GM21786 (cell line): ENCODE measurements around the gene TIAL1.
"Not testable (repeated sequence)": the region's sequence is repeated elsewhere in the genome, so short reads cannot be mapped to it uniquely, and the experiment has no call there.

Source experiments
- ATAC-seq: cut with Tn5 transposase; IDR thresholded peaks from one replicate; pipeline ENCODE4 v1.9.1; 2021; ENCODE audit not compliant: unreplicated experiment

Gene TIAL1, protein sequence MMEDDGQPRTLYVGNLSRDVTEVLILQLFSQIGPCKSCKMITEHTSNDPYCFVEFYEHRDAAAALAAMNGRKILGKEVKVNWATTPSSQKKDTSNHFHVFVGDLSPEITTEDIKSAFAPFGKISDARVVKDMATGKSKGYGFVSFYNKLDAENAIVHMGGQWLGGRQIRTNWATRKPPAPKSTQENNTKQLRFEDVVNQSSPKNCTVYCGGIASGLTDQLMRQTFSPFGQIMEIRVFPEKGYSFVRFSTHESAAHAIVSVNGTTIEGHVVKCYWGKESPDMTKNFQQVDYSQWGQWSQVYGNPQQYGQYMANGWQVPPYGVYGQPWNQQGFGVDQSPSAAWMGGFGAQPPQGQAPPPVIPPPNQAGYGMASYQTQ

DNA sequence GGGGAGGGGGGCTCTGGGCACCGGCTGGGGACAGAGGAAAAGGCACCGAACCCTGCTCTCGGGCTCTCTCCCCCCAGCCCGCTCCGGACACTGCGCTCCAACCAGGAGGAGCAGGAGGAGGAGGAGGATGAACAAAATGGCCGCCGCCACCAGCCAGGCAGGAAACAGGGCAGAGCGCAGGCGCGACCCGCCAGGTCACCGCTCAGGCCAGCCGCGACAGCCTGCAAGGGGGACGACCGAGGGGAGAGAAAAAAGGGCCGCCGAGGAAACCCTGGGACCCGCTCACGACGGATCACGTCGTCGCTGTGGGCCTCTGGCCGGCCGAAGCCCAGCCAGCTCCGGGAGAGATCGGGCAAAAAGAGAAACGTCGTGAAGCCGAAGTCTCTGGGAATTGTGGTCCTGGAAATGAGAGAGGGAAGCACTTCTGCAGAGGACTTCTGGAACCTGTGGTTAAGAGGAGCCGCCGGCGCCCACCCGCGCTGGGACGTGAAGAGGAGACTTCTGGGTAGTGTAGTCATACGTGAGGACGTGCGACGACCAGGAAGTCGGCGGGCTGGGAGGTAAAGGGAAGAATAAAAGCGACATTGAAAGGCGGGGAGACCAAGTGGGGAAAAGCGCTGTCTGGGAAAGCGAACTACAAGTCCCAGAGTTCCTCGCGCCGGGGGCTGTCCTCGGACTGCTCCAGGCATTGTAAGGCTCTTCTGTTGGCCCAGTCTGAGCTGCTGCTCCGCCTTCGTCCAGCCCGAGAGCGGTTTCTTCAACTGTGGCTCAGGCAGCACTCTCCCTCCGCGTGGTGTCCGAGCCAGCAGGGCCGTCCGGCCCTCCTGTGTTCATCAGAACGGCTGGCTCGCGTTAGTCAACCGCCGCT lies at the start of gene TIAL1:
Gene TIAL1, minus strand, starts transcription at position 428 of the 868 bp plus-strand sequence. CDS start 499 bp downstream, outside the sequence.
- peak; percentile 84 for ATAC-seq

DNA sequence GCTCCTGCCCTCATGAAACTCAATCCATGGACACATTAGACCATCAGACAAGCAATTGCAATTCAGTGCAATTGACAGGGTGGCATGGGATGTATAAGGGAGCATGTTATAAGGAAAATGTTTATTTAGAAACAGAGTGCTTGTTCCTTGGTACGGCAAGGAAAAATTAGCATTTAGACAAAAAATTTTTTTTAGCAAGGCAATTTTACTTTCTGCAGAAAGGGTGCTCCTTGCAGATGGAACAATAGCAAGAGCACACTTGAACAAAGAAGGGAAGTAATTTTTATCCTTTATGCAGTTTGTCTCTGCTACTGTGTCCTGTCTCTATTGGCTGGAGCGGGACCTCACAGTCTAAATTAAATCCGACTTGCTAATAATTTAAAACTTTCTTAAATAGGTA lies 48.2 kb upstream of the TIAL1 start:
- no peak for ATAC-seq

DNA sequence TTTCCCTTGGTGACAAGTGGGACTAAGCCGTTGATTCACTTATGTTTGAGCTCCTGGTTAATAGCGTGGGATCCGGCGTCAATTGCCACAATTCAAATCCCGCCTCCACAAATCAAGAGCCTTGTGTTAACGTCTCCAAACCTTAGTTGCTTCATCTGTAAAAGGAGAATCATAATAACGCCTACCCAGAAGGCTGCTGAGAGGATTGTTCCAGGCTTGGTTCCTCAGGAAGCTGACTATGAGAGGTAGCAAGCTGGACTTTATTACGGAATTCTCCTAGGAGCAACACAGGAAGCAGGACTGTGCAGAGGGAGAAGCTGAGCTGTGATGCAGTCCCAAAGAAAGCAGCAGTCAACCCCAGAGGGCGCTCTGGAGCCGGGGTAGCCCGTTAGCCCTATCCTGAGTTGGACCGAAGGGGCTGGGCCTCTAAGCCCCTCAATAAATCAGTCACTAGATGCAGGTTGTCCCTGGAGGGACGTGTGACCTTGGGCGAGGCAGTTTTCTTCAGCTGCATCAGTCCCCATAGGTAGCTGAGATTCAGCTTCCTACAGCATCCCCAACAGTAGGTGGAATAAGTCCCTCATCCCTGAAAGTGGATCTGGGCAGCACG lies 47.5 kb upstream of the TIAL1 start:
- ATAC-seq, result no peak

DNA sequence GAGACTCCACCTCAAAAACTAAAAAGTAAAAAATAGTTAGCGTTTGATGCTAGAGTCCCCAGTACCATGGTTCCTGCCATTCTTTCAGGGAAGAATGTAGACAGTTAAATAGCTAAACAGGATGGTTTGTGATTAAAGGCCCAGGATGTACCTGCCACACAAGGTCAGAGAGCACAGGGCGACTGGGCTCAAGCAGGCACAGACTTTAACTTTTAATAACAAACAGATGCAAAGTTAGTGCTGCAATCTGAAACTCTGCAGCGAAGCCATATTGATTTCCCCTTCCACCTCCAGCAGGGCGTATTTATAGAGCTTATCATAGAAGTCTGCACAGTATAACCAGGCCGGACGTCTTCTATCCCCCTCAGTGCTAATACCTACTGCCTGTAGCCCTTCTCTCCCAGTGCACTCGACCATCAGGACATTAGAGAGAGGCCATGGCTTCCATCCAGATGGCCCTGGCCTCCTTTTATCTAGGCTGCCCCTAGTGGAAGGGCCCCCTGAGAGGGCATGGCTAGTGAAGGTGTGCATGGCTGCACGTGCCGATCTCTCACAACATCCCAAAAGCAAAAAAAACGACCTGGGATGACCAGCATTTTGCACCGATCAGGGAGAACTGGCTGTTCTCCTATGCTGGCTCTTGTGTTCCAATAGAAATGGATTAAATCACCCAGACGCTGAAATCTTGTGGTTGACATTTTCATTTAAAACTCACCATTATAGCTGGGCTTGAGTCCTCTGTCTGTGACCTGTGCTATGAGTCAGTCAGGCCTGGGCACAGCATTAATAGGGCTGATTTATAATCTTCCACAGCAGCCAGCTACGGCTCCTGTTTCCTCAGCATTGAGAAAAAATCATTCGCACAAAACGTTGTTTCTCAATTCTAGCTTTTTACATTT lies 46.8 kb upstream of the TIAL1 start:
- ATAC-seq, result no peak

DNA sequence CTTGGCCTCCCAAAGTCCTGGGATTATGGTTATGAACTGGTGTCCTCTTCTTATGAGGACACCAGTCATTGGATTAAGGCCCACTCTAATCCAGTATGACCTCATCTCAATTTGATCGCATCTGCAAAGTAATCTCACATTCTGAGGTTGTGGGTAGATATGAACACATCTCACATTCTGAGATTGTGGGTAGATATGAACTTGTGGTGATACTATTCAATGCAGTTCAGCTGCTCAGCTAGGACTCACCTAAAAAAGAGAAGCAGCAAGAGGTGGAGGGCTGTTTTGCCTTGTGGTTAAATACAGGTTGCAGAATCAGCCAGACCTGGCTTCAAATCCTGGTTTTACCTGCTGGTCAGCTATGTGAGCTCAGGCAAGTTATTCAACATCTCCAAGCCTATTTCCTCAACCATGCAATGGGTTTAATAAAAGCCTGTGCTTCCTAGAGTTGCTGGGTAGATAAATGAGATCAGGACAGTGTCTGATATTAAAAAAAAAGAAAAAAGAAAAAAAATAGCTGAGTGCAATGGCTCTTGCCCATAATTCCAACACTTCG lies 45.9 kb upstream of the TIAL1 start:
- no peak for ATAC-seq

DNA sequence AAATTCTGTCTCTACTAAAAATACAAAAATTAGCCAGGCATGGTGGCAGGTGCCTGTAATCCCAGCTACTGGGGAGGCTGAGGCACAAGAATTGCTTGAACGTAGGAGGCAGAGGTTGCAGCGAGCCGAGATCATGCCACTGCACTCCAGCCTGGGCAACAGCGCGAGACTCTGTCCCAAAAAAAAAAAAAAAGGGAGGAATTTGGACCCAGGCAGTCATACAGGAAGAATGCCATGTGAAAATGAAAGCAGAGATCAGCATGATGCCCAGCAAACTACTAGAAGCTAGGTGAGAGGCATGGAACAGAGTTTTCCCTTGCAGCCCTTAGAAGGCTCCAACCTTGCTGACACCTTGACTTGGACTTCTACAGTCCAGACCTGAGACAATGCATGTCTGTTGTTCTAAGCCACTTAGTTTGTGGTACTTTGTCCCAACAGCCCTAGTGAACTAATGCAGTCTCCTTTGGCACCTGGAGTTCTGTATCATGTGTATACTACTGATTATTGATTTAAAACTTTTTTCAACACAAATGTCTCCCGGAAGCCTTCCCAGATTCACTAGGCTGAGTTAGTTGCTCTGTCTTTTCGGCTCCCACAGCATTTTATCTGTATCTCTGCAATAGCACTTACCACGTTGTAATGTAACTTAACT lies 44.2 kb upstream of the TIAL1 start:
- ATAC-seq, result no peak

DNA sequence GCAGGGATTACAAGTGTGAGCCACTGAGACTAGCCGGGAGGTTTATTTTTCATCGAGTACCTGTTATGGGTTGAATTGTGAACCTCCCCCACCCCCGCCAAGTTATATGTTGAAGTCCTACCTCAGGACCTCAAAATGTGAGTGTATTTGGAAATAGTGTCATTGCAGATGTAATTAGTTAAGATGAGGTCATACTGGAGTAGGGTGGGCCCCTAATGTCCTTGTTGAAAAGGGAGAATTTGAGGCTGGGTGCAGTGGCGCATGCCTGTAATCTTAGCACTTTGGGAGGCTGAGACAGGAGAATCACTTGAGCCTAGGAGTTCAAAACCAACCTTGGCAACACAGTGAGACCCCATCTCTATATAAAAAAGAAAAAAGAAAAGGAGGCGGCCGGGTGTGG lies 43.6 kb upstream of the TIAL1 start:
- no peak for ATAC-seq

DNA sequence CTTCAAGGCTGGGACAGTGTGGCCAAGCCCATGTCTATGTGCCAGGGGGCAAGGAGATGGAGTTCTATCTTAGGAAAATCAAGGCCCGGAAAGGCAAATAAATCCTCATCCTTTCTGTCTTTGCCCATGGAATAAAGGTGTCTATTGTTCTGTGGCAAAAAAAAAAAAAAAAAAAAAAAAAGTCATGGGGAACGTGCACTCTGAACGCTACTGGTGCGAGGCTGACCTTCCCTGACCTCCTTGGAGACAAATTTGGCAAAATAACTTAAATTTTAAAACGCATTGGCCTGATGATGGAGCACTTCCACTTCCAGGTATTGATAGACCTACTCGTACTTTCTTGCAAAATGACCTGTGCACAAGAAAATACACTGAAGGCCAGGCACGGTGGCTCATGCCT lies 42.2 kb upstream of the TIAL1 start:
- ATAC-seq, result no peak

DNA sequence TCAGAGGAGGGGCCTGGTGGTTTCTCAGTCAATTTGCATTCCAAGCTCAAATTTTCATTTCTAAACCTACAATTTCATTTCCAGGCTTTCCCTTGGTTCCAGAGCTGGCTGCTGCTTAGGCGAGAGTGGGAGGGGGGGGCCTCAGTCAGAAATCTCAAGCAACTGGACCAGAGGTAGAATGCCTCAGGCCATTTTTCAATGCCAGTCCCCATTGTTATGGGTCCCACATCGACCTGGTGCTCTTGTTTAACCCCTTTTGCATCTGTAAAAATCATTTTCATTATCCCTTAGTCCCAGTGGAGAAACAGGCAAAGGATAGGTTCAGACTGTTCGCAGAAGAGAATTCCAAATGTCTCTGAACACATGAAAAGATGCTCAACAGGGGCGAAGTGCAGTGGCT lies 40.9 kb upstream of the TIAL1 start:
- no peak for ATAC-seq

DNA sequence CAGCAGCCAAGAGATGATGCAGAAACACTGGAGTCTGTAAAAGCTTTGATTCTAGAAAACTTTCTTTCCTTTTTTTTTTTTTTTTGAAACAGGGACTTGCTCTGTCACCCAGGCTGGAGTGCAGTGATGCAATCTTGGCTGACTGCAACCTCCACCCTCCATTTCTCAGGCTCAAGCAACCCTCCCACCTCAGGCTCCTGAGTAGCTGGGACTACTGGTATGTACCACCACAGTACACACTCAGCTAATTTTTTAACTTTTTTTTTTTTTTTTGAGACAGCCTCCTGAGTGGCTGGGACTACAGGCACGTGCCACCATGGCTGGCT lies 37.4 kb upstream of the TIAL1 start:
- ATAC-seq, result no peak

DNA sequence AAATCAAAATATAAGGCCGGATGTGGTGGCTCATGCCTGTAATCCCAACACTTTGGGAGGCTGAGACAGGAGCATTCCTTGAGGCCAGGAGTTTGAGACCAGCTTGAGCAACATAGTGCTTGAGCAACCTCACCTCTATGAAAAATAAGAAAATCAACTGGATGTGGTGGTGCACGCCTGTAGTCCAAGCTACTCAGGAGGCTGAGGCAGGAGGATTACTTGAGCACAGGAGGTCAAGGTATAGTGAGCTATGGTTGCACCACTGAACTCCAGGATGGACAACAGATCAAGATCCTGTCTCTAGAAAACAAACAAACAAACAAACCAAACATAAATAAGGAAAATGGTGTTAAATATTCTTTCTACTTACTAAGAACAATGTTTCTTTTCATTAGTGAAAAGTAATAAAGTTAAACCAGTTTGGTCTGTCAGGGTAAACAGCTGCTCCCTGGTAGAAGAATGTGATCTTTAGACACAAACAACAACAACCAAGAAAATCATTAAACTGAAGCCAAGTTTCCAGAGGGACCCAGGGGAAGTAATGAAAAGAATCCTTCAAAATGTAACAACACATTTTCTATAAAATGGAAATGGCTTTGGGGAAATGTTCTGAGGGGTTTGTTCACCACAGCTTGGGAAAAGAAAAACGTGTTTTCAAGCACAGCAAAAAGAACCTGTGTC lies 36.9 kb upstream of the TIAL1 start:
- ATAC-seq, result no peak

DNA sequence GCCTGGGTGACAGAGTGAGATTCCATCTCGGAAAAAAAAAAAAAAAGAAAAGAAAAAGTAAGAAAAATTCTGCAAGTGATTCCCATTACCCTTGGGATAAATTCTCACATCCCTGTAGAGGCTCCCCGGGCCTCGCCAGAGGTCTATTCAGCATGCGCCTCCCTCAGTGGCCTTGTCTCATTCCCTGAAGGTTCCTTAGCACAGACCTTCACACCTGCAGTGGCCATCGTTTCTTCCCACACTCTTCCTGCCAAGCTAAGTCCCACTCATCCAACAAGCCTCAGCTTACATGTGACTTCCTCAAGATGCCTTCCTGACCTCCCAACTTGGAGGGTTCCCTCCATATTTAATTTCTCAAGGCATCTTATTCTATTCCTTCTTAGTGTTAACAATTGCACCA lies 33.5 kb upstream of the TIAL1 start:
- ATAC-seq, result no peak

DNA sequence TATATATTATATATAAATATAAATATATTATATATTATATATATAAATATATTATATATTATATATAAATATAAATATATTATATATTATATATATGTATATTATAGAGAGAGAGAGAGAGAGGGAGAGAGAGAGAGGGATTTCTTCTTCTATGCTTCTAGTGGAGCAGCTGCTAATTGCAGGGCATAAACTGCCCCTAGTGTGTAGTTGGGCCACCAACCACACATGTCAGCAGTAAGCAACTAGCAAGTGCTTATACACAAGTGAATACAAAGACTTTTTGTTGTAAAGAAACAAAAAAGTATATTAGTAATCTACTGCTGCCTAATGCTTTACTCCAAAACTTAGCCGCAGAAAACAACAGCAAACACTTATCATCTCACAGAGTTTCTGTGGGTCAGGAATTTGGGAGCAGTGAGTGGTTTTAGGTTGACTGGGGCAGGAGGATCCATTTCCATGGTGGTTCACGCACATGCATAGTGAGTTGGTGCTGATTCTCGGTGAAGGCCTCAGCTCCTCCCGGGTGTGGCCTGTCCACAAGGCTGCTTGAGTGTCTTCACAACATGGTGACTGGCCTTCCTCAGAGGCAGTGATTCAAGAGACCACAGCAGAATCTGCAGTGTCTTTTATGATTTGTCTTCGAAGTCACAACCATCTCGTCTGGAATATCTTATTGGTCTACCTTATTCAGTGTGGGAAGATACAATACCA lies 29.0 kb upstream of the TIAL1 start:
- ATAC-seq, result no peak

DNA sequence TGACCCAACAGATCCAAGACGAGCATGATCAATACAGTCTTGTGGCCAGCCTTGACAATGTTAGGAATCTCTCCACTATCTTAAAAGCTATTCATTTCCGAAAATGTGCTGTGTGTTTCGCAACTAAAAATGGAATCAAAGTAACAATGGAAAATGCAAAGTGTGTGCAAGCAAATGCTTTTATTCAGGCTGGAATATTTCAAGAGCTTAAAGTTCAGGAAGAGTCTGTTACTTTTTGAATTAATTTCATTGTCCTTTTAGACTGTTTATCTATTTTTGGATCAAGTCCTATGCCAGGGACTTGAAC lies 24.3 kb upstream of the TIAL1 start:
- no peak for ATAC-seq

DNA sequence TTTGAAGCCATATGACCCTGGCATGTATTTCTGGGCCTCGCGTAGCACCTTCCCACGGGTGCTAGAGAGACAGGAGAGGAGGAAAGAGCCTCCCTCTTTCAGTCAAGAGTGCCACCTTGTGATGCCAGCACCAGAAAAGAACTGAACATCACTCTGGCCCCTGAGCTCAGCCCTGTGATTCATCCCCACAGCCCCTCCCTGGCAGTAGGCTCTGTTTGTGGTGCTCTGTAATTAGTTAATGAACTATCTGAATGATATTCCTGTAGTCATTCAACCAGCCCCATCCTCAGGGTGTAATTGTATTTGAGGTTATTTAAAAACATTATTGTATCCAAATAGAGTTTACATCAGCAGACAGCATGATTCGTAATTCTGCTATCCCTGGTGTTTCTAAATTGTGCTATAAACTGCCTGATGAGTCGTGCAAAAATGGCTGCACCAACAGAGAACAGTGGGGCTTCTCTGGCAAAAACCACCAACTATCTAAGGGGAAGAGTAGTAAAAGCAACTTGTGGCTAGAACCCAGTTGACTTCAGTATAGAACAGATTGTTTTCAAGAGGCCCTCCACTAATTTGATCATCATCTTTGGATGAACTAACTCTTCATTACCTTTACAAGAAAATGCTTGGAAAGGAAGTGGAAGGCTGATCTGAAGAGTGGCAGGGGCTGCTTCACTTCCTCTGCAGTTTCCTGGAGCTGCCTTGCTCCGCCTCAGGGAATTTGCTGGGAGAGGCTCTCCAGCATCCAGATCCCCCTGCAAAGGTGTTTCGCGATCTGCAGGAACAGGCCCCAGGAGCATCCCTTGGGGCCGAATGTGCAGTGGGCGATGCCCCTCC lies 23.7 kb upstream of the TIAL1 start:
- ATAC-seq, result no peak

DNA sequence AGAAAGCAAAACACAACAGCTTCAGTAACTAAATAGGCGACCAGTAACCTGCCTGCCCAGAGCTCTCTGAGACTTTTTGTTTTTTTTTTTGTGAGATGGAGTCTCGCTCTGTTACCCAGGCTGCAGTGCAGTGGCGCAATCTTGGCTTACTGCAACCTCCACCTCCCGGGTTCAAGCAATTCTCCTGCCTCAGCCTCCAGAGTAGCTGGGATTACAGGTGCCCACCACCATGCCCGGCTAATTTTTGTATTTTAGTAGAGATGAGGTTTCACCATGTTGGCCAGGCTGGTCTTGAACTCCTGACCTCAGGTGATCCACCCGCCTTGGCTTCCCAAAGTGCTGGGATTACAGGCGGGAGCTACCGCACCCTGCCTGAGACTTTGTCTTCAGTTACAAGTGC lies 23.0 kb upstream of the TIAL1 start:
- not testable (repeated sequence) for ATAC-seq

DNA sequence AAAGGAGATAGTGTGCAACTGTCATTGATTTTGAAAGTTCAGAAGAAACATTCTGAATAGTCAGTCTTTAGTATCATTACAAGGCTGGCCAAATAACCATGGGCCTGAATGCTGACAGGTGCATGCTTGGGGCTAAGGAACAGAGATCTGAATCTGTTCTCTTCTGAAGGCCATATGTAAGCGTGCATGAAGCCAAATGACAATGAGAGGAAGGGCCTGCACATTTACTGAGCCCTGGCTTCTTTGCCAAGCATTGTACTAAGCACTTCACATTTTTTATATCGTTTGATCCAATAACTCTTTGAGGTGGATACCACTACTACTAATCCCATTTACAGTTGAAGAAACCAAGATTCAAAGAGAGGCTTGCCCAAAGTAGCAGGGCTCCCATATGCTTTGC lies 22.5 kb upstream of the TIAL1 start:
- no peak for ATAC-seq

DNA sequence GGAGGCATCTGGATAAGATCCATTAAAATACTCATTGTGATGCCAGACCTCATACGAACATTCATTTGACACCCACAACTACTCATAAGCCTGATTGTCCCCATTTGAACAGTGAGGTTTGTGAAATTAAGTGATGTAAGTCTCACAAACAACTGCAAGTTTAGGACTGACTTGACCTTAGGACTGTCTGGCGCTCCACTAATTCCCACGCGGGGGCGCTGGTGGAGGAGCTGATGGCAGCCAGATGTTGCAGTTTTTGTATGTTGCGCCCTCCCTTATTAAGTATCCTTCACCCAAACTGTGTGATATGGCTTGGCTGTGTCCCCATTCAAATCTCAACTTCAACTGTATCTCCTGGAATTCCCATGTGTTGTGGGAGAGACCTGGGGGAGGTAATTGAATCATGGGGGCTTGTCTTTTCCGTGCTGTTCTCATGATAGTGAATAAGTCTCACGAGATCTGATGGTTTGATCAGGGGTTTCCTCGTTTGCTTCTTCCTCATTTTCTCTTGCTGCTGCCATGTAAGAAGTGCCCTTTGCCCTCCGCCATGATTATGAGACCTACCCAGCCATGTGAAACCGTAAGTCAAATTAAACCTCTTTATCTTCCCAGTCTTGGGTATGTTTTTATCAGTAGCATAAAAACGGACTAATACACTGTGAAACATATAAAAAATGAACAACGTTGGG lies 20.3 kb upstream of the TIAL1 start:
- no peak for ATAC-seq
